ENCODE measurements around the gene FBXO44. TPM values are rescaled to one million over a fixed set of nuclear protein-coding genes. Genes with fewer than 3 reads are reported as not detected.

The FBXO44 gene
- total RNA-seq, 1 donor from 2014 or later = 20.2 TPM

- no peak overlapping the region for H3K4me3 ChIP-seq
- H3K4me1 ChIP-seq = peaks cover 29% of the 10 kb centered on the region
- no peaks in the 10 kb centered on the region for H3K9me3 ChIP-seq (replicated peaks)
- no peaks in the 10 kb centered on the region for H3K36me3 ChIP-seq
- no peak for TF ChIP-seq CTCF (IDR thresholded peaks at IDR 0.05; ENCODE audit: borderline replicate concordance)
- no peak for DNase-seq
- H3K27me3 ChIP-seq (ENCODE audit: low read depth) = peaks cover 87% of the 10 kb centered on the region
- intact Hi-C loops (cut with micrococcal nuclease) = no loop called here
- H3K27ac ChIP-seq (replicated peaks) = no peak overlapping the region
Measured at GRCh38 chr1:11703357-11704193, 48.9 kb downstream of the FBXO44 start.

- H3K27ac ChIP-seq (replicated peaks) = no peak overlapping the region
- intact Hi-C loops (cut with micrococcal nuclease) = no loop called here
- H3K27me3 ChIP-seq (ENCODE audit: low read depth) = peaks cover 87% of the 10 kb centered on the region
- TF ChIP-seq CTCF (IDR thresholded peaks at IDR 0.05; ENCODE audit: borderline replicate concordance) = no peak
- H3K4me3 ChIP-seq = no peak overlapping the region
- H3K4me1 ChIP-seq = peaks cover 32% of the 10 kb centered on the region
- H3K36me3 ChIP-seq = no peaks in the 10 kb centered on the region
- no peaks in the 10 kb centered on the region for H3K9me3 ChIP-seq (replicated peaks)
- no peak for DNase-seq
Measured at GRCh38 chr1:11704194-11704529, 49.5 kb downstream of the FBXO44 start.

- peaks cover 87% of the 10 kb centered on the region for H3K27me3 ChIP-seq (ENCODE audit: low read depth)
- H3K4me3 ChIP-seq = no peak overlapping the region
- intact Hi-C loops (cut with micrococcal nuclease) = no loop called here
Measured at GRCh38 chr1:11704691-11705475, 50.2 kb downstream of the FBXO44 start.

GRCh38 chr1:11705596-11705995 lies 50.9 kb downstream of the FBXO44 start:
- DNase-seq = no peak
- H3K27me3 ChIP-seq (ENCODE audit: low read depth) = peaks cover 80% of the 10 kb centered on the region
- H3K36me3 ChIP-seq = no peaks in the 10 kb centered on the region
- no peak overlapping the region for H3K4me3 ChIP-seq
- no peaks in the 10 kb centered on the region for H3K9me3 ChIP-seq (replicated peaks)
- H3K4me1 ChIP-seq = peaks cover 31% of the 10 kb centered on the region
- no peak overlapping the region for H3K27ac ChIP-seq (replicated peaks)
- intact Hi-C loops (cut with micrococcal nuclease) = no loop called here
- no peak for TF ChIP-seq CTCF (IDR thresholded peaks at IDR 0.05; ENCODE audit: borderline replicate concordance)

More at GRCh38 chr1:11704691-11705475, 50.2 kb downstream of the FBXO44 start:
- DNase-seq = no peak
- no peak for TF ChIP-seq CTCF (IDR thresholded peaks at IDR 0.05; ENCODE audit: borderline replicate concordance)
- no peaks in the 10 kb centered on the region for H3K9me3 ChIP-seq (replicated peaks)
- H3K27ac ChIP-seq (replicated peaks) = no peak overlapping the region
- no peaks in the 10 kb centered on the region for H3K36me3 ChIP-seq
- peaks cover 32% of the 10 kb centered on the region for H3K4me1 ChIP-seq

GRCh38 chr1:11706292-11706691 lies 51.6 kb downstream of the FBXO44 start:
- TF ChIP-seq CTCF (IDR thresholded peaks at IDR 0.05; ENCODE audit: borderline replicate concordance) = no peak
- peaks cover 77% of the 10 kb centered on the region for H3K27me3 ChIP-seq (ENCODE audit: low read depth)
- H3K9me3 ChIP-seq (replicated peaks) = no peaks in the 10 kb centered on the region
- H3K36me3 ChIP-seq = no peaks in the 10 kb centered on the region
- peaks cover 24% of the 10 kb centered on the region for H3K4me1 ChIP-seq
- no peak overlapping the region for H3K4me3 ChIP-seq
- intact Hi-C loops (cut with micrococcal nuclease) = no loop called here
- H3K27ac ChIP-seq (replicated peaks) = no peak overlapping the region
- DNase-seq = no peak

Measured in left ventricle myocardium inferior (tissue), 1 donor.